Cardiac muscle cell (in vitro differentiated cells and primary cell): ENCODE measurements around the gene PDLIM5. TPM values are rescaled to one million over a fixed set of nuclear protein-coding genes. Genes with fewer than 3 reads are reported as not detected.

Experiments used
- DNase-seq, 2 donors: peaks; one replicate each; pipeline versions ENCODE4 v3.0.0 to v3.0.0-alpha.2; 2010 to 2017; ENCODE audit warnings: low read depth in 1 of 2, low spot score in 1 of 2
- H3K27ac ChIP-seq: fragments of 200-600 bp; sonication (generic); 2 replicates; pipeline ENCODE4 v1.5.1; 2016
- H3K27me3 ChIP-seq: fragments of 200-600 bp; sonication (generic); 2 replicates; pipeline ENCODE4 v1.6.0; 2016; ENCODE audit warnings: control low read depth
- H3K36me3 ChIP-seq: fragments of 200-600 bp; sonication (generic); 2 replicates; pipeline ENCODE4 v1.5.1; 2016; ENCODE audit warnings: control low read depth
- H3K4me1 ChIP-seq: fragments of 200-600 bp; sonication (generic); 2 replicates; pipeline ENCODE4 v1.8.1; 2017; ENCODE audit warnings: low read depth, mild to moderate bottlenecking, mixed run types
- H3K4me3 ChIP-seq: fragments of 200-600 bp; sonication (generic); 2 replicates; pipeline ENCODE4 v1.5.1; 2016; ENCODE audit warnings: mild to moderate bottlenecking
- H3K9me3 ChIP-seq: fragments of 200-600 bp; sonication (generic); 2 replicates; pipeline ENCODE4 v1.5.1; 2017; ENCODE audit warnings: low read depth, mild to moderate bottlenecking, control low read depth
- CTCF ChIP-seq: IDR thresholded peaks from 2 replicates; pipeline ENCODE4 v1.5.1; 2012; ENCODE audit warnings: low read depth, mild to moderate bottlenecking, low read length
- polyA plus RNA-seq: library from polyadenylated mRNA; unstranded; fragments of >200 nt; fragmentation: Nextera tagmentation; extraction: Ambion mirVana; gene quantifications from 2 replicates; pipeline ENCODE4 v1.2.1, GENCODE V29; 2016
- total RNA-seq: library from RNA; depleted of rRNA; stranded (reverse); fragments of >200 nt; gene quantifications from 2 replicates; pipeline ENCODE4 v1.2.3, GENCODE V29; 2016

The PDLIM5 gene
- total and polyA plus RNA-seq, 2 experiments from 2014 or later: 426 to 446 TPM

GRCh38 chr4:94428884-94429283 is 22.9 kb upstream of the PDLIM5 start:
- Histone ChIP-seq H3K36me3 (no peaks in the 10 kb centered on the region), H3K4me1 (peaks cover 19% of the 10 kb centered on the region), H3K27me3 (no peaks in the 10 kb centered on the region), H3K9me3 (no peaks in the 10 kb centered on the region), H3K27ac (peak overlapping the region; percentile 82), H3K4me3 (no peak overlapping the region)
- no peak for TF ChIP-seq CTCF
- no peak for DNase-seq

- Histone ChIP-seq H3K27ac (no peak overlapping the region), H3K4me1 (peaks cover 19% of the 10 kb centered on the region), H3K27me3 (no peaks in the 10 kb centered on the region), H3K9me3 (no peaks in the 10 kb centered on the region), H3K4me3 (no peak overlapping the region), H3K36me3 (no peaks in the 10 kb centered on the region)
- TF ChIP-seq CTCF: no peak
- no peak for DNase-seq
Measured at GRCh38 chr4:94430406-94430805, 21.3 kb upstream of the PDLIM5 start.

- H3K9me3 ChIP-seq: no peaks in the 10 kb centered on the region
- H3K36me3 ChIP-seq: no peaks in the 10 kb centered on the region
- no peaks in the 10 kb centered on the region for H3K27me3 ChIP-seq
- H3K4me1 ChIP-seq: peaks cover 19% of the 10 kb centered on the region
- no peak for TF ChIP-seq CTCF
- no peak for DNase-seq
- no peak overlapping the region for H3K27ac ChIP-seq
- H3K4me3 ChIP-seq: no peak overlapping the region
Measured at GRCh38 chr4:94431388-94431787, 20.4 kb upstream of the PDLIM5 start.

- Histone ChIP-seq H3K4me3 (no peak overlapping the region), H3K9me3 (no peaks in the 10 kb centered on the region), H3K27me3 (no peaks in the 10 kb centered on the region), H3K27ac (no peak overlapping the region), H3K4me1 (peaks cover 8% of the 10 kb centered on the region), H3K36me3 (no peaks in the 10 kb centered on the region)
- TF ChIP-seq CTCF: no peak
- no peak for DNase-seq
Measured at GRCh38 chr4:94434505-94434904, 17.2 kb upstream of the PDLIM5 start.

- no peaks in the 10 kb centered on the region for H3K4me1 ChIP-seq
- no peak for DNase-seq
- no peak for TF ChIP-seq CTCF
- no peaks in the 10 kb centered on the region for H3K36me3 ChIP-seq
- H3K4me3 ChIP-seq: no peak overlapping the region
- H3K27me3 ChIP-seq: no peaks in the 10 kb centered on the region
- no peaks in the 10 kb centered on the region for H3K9me3 ChIP-seq
- H3K27ac ChIP-seq: no peak overlapping the region
Measured at GRCh38 chr4:94435874-94436273, 15.9 kb upstream of the PDLIM5 start.

- no peaks in the 10 kb centered on the region for H3K4me1 ChIP-seq
- TF ChIP-seq CTCF: no peak
- H3K9me3 ChIP-seq: no peaks in the 10 kb centered on the region
- DNase-seq: no peak
- no peak overlapping the region for H3K27ac ChIP-seq
- H3K27me3 ChIP-seq: no peaks in the 10 kb centered on the region
- no peak overlapping the region for H3K4me3 ChIP-seq
- H3K36me3 ChIP-seq: no peaks in the 10 kb centered on the region
Measured at GRCh38 chr4:94436512-94436911, 15.2 kb upstream of the PDLIM5 start.
